Gastroesophageal sphincter (tissue), 3 donors: ENCODE measurements around the gene CLIP2.

Experiments
- EP300 ChIP-seq: sonication (generic); formaldehyde crosslinking; IDR thresholded peaks from one replicate; pipeline ENCODE4 v1.6.1; 2017; ENCODE audit warnings: antibody characterized with exemption, mild to moderate bottlenecking
- POLR2A ChIP-seq, 2 donors: fragments of 450-650 bp; IDR thresholded peaks; one replicate each; pipeline ENCODE4 v1.6.1; 2017; ENCODE audit warnings: antibody characterized with exemption in 2 of 2, mild to moderate bottlenecking in 2 of 2, moderate library complexity in 1 of 2
- POLR2AphosphoS5 ChIP-seq: sonication (generic); formaldehyde crosslinking; IDR thresholded peaks from one replicate; pipeline ENCODE4 v1.6.1; 2017; ENCODE audit warnings: antibody characterized with exemption
- TF ChIP-seq, protein P1 (sequence below), 4 experiments: fragments of 200-600 bp in 2 of 4; fragments of 450-650 bp in 2 of 4; sonication (generic) in 1 of 4; IDR thresholded peaks; one replicate each; pipeline ENCODE4 v1.5.1; 2017 to 2019; ENCODE audit warnings: antibody characterized with exemption in 4 of 4, mild to moderate bottlenecking in 2 of 4, moderate library complexity in 2 of 4

DNA sequence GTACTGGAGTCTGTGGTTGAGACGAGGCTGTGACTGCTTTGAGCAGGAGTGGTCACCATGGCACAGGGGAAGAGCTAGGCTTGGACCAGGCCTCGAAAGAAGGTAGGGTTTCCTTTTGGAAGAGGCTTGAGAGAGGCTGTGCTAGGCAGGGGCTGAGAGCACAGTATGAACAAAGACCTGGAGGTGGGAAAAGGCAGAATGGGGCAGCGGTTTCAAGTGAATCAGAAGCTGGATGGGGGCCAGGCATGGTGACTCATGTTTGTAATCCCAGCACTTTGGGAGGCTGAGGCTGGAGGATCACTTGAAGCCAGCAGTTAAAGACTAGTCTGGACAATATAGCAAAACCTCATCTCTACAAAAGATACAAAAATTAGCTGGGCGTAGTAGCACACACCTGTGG is 65.9 kb downstream of the CLIP2 start:
- TF ChIP-seq, protein P1, sequence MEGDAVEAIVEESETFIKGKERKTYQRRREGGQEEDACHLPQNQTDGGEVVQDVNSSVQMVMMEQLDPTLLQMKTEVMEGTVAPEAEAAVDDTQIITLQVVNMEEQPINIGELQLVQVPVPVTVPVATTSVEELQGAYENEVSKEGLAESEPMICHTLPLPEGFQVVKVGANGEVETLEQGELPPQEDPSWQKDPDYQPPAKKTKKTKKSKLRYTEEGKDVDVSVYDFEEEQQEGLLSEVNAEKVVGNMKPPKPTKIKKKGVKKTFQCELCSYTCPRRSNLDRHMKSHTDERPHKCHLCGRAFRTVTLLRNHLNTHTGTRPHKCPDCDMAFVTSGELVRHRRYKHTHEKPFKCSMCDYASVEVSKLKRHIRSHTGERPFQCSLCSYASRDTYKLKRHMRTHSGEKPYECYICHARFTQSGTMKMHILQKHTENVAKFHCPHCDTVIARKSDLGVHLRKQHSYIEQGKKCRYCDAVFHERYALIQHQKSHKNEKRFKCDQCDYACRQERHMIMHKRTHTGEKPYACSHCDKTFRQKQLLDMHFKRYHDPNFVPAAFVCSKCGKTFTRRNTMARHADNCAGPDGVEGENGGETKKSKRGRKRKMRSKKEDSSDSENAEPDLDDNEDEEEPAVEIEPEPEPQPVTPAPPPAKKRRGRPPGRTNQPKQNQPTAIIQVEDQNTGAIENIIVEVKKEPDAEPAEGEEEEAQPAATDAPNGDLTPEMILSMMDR (IDR thresholded peaks at IDR 0.05): no peak
- TF ChIP-seq POLR2A (IDR thresholded peaks at IDR 0.05) (no peak), POLR2AphosphoS5 (no peak), EP300 (no peak)
